IMR-90 (cell line): ENCODE measurements around the gene RAB26.
"Not testable (repeated sequence)": the region's sequence is repeated elsewhere in the genome, so short reads cannot be mapped to it uniquely, and the experiment has no call there.

ENCODE experiments used
- CEBPB ChIP-seq: IDR thresholded peaks from 2 replicates; pipeline ENCODE4 v1.6.1; 2012; ENCODE audit warnings: low read depth, low read length, improper control_type of control experiment
- CTCF ChIP-seq: conservative IDR thresholded peaks from 2 replicates; pipeline ENCODE4 v1.5.1; 2012; ENCODE audit warnings: mild to moderate bottlenecking, low read depth, low read length, improper control_type of control experiment
- FOS ChIP-seq: fragments of 150-350 bp; IDR thresholded peaks from 2 replicates; pipeline ENCODE4 v1.6.1; 2016; ENCODE audit warnings: low read depth, low read length
- MXI1 ChIP-seq: IDR thresholded peaks from 2 replicates; pipeline ENCODE4 v1.6.1; 2012; ENCODE audit warnings: low read depth, mild to moderate bottlenecking, low read length, moderate library complexity, borderline replicate concordance
- POLR2A ChIP-seq: IDR thresholded peaks from 2 replicates; pipeline ENCODE4 v1.6.1; 2012; ENCODE audit warnings: mild to moderate bottlenecking, low read depth, low read length
- RAD21 ChIP-seq: IDR thresholded peaks from 2 replicates; pipeline ENCODE4 v1.6.1; 2012; ENCODE audit warnings: low read length, improper control_type of control experiment
- RCOR1 ChIP-seq: IDR thresholded peaks from 2 replicates; pipeline ENCODE4 v1.6.1; 2012; ENCODE audit warnings: mild to moderate bottlenecking, low read length, improper control_type of control experiment; ENCODE audit not compliant: insufficient replicate concordance
- RFX5 ChIP-seq: IDR thresholded peaks from 2 replicates; pipeline ENCODE4 v1.8.0; 2012; ENCODE audit warnings: low read depth, mild to moderate bottlenecking, low read length, moderate library complexity
- SMC3 ChIP-seq: fragments of 150-350 bp; IDR thresholded peaks from 2 replicates; pipeline ENCODE4 v1.6.1; 2016; ENCODE audit warnings: low read depth, mild to moderate bottlenecking, antibody characterized with exemption, low read length, moderate library complexity
- USF2 ChIP-seq: fragments of 150-350 bp; IDR thresholded peaks from 2 replicates; pipeline ENCODE4 v1.6.1; 2017; ENCODE audit warnings: mild to moderate bottlenecking, antibody characterized with exemption, low read length, low read depth

GRCh38 chr16:2122934-2123683 lies 25.3 kb upstream of the RAB26 start:
- TF ChIP-seq RCOR1, CTCF, SMC3, POLR2A, USF2, CEBPB, RAD21, MXI1, RFX5, FOS: not testable (repeated sequence)
